Endodermal cell (in vitro differentiated cells): ENCODE measurements around the gene TEP1. TPM values are rescaled to one million over a fixed set of nuclear protein-coding genes. Genes with fewer than 3 reads are reported as not detected.

ENCODE experiments used
- DNase-seq: peaks from one replicate; pipeline ENCODE4 v3.0.0-alpha.2; 2017
- H3K27ac ChIP-seq: 2 replicates; pipeline ENCODE4 v1.5.1; 2013; ENCODE audit warnings: mild to moderate bottlenecking, low read depth, low read length, moderate library complexity
- H3K27me3 ChIP-seq: 2 replicates; pipeline ENCODE4 v1.6.1; 2013; ENCODE audit warnings: mild to moderate bottlenecking, low read length, moderate library complexity; ENCODE audit not compliant: insufficient read depth, control insufficient read depth, poor library complexity, severe bottlenecking
- H3K36me3 ChIP-seq: 2 replicates; pipeline ENCODE4 v1.7.0; 2013; ENCODE audit warnings: mild to moderate bottlenecking, low read length, moderate library complexity; ENCODE audit not compliant: control insufficient read depth, insufficient read depth
- H3K4me1 ChIP-seq: one replicate; pipeline ENCODE4 v1.7.0; 2013; ENCODE audit warnings: low read length; ENCODE audit not compliant: control insufficient read depth, insufficient read depth
- H3K4me3 ChIP-seq: 2 replicates; pipeline ENCODE4 v1.5.1; 2013; ENCODE audit warnings: mild to moderate bottlenecking, low read length, moderate library complexity
- H3K9ac ChIP-seq: 2 replicates; pipeline ENCODE4 v1.6.1; 2013; ENCODE audit warnings: mild to moderate bottlenecking, low read length, moderate library complexity; ENCODE audit not compliant: poor library complexity, severe bottlenecking; ENCODE audit errors: extremely low read depth
- H3K9me3 ChIP-seq: 2 replicates; pipeline ENCODE4 v1.6.1; 2013; ENCODE audit warnings: mild to moderate bottlenecking, low read length, moderate library complexity; ENCODE audit not compliant: control insufficient read depth
- H3K27ac Mint-ChIP-seq: 2 replicates; pipeline ENCODE4 v1.8.0; 2020; ENCODE audit warnings: mixed read lengths
- H3K27me3 Mint-ChIP-seq: 2 replicates; pipeline ENCODE4 v1.8.0; 2021; ENCODE audit warnings: mild to moderate bottlenecking, mixed read lengths; ENCODE audit not compliant: insufficient read depth
- H3K36me3 Mint-ChIP-seq: 2 replicates; pipeline ENCODE4 v1.8.0; 2020; ENCODE audit warnings: low read depth, mixed read lengths
- H3K4me1 Mint-ChIP-seq: 2 replicates; pipeline ENCODE4 v1.8.0; 2020; ENCODE audit warnings: mixed read lengths
- H3K4me3 Mint-ChIP-seq: 2 replicates; pipeline ENCODE4 v1.8.0; 2020; ENCODE audit warnings: mild to moderate bottlenecking, moderate library complexity, mixed read lengths
- H3K9me3 Mint-ChIP-seq: 2 replicates; pipeline ENCODE4 v1.8.0; 2020; ENCODE audit warnings: mild to moderate bottlenecking, mixed read lengths
- WGBS, 2 experiments: methylation state at CpG; one replicate each; pipeline versions ENCODE4 v1.1.5 to v1.1.7; 2013; ENCODE audit warnings: missing lambda C conversion rate in 2 of 2, mixed read lengths in 1 of 2; ENCODE audit not compliant: insufficient coverage in 1 of 2, insufficient read length in 1 of 2; 5-methylcytosine and 5-hydroxymethylcytosine counted together
- total RNA-seq, 2 donors: library from RNA; stranded (reverse); fragmentation: NEBNext Ultra II Directional in 1 of 2; extraction: Animal tissue kit (Norgen Biotek cat#: 25700) in 1 of 2; gene quantifications; 2 replicates in 1 of 2; 3 replicates in 1 of 2; pipeline ENCODE4 v1.2.1, GENCODE V29; 2021
- TF ChIP-seq, protein P1 (sequence below): fragments of 200-600 bp; sonication (generic); conservative IDR thresholded peaks from 2 replicates; pipeline ENCODE4 v1.5.0; 2021; ENCODE audit warnings: antibody characterized with exemption, mild to moderate bottlenecking

The TEP1 gene
- total RNA-seq, 2 donors from 2014 or later: 33.8 to 34.0 TPM

DNA sequence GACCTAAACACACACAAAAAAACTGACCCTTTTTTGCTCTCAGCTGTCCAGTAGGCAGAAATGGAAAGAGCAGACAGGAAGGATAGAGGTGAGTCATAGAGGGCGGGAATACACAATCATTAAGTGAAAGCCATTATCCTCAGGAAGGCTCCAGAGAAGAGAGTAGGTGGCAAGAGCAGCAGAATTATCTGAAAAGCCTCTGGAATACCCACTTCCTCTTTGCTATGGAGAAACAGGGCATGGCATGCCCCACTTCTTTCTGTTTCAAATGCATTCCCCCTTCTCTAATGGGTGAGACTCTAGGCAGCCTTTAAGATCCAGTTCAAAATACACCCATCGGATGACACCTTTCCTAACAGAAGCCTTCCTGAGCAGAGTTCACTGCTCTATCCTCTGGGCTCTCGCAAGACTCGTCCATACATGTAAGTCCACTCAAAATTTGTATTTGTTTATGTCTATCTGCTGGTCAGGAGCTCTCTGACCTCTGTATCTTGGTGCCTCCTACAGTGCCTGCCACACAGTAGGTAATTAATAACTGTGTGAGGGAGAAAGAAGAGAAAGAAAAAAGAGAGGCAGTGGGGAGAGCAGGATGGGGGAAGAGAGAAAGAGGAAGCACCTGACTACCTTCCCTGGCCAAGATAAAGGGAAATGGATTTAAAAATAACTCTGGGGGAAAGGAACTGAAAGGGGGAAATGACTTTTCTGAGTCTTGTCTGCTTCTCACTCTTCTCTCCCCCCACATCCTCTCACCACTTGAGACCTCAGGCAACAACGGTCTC is 14.1 kb upstream of the TEP1 start:
- H3K27ac Mint-ChIP-seq: peak overlapping the region; percentile 59
- 86 to 91% methylated on average over 2 to 5 of the region's 5 CpGs for WGBS, 2 experiments
- no peak overlapping the region for H3K4me3 ChIP-seq

GRCh38 chr14:20424851-20425250 is 11.6 kb upstream of the TEP1 start:
- Histone ChIP-seq H3K36me3 (no peaks in the 10 kb centered on the region), H3K4me1 (no peaks in the 10 kb centered on the region), H3K27ac (no peak overlapping the region), H3K4me3 (no peak overlapping the region), H3K27me3 (no peaks in the 10 kb centered on the region), H3K9ac (no peak overlapping the region), H3K9me3 (no peaks in the 10 kb centered on the region)
- no peak overlapping the region for H3K4me3 Mint-ChIP-seq
- 40 to 50% methylated on average over 2 of the region's 2 CpGs for WGBS, 2 experiments
- no peak overlapping the region for H3K27ac Mint-ChIP-seq
- no peak for DNase-seq
- TF ChIP-seq, protein P1, sequence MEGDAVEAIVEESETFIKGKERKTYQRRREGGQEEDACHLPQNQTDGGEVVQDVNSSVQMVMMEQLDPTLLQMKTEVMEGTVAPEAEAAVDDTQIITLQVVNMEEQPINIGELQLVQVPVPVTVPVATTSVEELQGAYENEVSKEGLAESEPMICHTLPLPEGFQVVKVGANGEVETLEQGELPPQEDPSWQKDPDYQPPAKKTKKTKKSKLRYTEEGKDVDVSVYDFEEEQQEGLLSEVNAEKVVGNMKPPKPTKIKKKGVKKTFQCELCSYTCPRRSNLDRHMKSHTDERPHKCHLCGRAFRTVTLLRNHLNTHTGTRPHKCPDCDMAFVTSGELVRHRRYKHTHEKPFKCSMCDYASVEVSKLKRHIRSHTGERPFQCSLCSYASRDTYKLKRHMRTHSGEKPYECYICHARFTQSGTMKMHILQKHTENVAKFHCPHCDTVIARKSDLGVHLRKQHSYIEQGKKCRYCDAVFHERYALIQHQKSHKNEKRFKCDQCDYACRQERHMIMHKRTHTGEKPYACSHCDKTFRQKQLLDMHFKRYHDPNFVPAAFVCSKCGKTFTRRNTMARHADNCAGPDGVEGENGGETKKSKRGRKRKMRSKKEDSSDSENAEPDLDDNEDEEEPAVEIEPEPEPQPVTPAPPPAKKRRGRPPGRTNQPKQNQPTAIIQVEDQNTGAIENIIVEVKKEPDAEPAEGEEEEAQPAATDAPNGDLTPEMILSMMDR: no peak
- H3K4me1 Mint-ChIP-seq: peaks cover 14% of the 10 kb centered on the region
- no peaks in the 10 kb centered on the region for H3K27me3 Mint-ChIP-seq
- H3K9me3 Mint-ChIP-seq: no peaks in the 10 kb centered on the region
- no peaks in the 10 kb centered on the region for H3K36me3 Mint-ChIP-seq

More for the DNA sequence above, 14.1 kb upstream of the TEP1 start:
- no peaks in the 10 kb centered on the region for H3K9me3 Mint-ChIP-seq
- H3K27me3 ChIP-seq: no peaks in the 10 kb centered on the region
- H3K27ac ChIP-seq: no peak overlapping the region
- H3K4me1 ChIP-seq: no peaks in the 10 kb centered on the region
- peak overlapping the region; percentile 8 for H3K4me3 Mint-ChIP-seq
- peak; percentile 52 for DNase-seq
- H3K36me3 Mint-ChIP-seq: no peaks in the 10 kb centered on the region
- H3K4me1 Mint-ChIP-seq: peaks cover 14% of the 10 kb centered on the region
- H3K27me3 Mint-ChIP-seq: no peaks in the 10 kb centered on the region
- H3K9ac ChIP-seq: no peak overlapping the region
- no peaks in the 10 kb centered on the region for H3K9me3 ChIP-seq
- TF ChIP-seq, protein P1: no peak
- no peaks in the 10 kb centered on the region for H3K36me3 ChIP-seq

DNA sequence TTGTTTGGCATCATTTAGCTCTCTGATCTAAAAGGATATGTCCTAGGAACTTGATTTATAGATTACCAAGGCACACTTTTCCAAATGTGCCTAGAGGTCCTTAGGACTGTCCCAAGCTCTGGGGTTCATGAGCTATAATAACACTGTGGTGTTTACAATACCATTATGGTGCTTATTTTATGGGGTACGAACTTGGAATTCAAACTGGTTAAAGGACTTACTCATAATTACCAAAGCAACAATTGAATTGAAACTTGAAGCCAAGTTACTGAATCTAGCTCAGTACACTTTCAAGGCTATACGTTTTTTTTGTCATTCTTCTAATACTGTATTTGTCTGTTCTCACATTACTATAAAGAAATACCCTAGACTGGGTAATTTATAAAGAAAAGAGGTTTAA is 9.6 kb upstream of the TEP1 start:
- DNase-seq: no peak
- TF ChIP-seq, protein P1: no peak
- no peaks in the 10 kb centered on the region for H3K27me3 ChIP-seq
- Mint-ChIP-seq H3K9me3 (no peaks in the 10 kb centered on the region), H3K27ac (no peak overlapping the region), H3K36me3 (no peaks in the 10 kb centered on the region), H3K27me3 (no peaks in the 10 kb centered on the region), H3K4me3 (no peak overlapping the region), H3K4me1 (peaks cover 28% of the 10 kb centered on the region)
- no peaks in the 10 kb centered on the region for H3K36me3 ChIP-seq
- H3K4me3 ChIP-seq: no peak overlapping the region
- WGBS, 2 experiments: 73% methylated on average over 1 of the region's 2 CpGs; no CpG with 5 or more reads in 1 of the 2 experiments
- H3K27ac ChIP-seq: no peak overlapping the region
- peaks cover 5% of the 10 kb centered on the region for H3K4me1 ChIP-seq
- no peak overlapping the region for H3K9ac ChIP-seq
- no peaks in the 10 kb centered on the region for H3K9me3 ChIP-seq
